K562 (cell line): Measurements from ENCODE around the gene PRPH2. TPM values are rescaled to one million over a fixed set of nuclear protein-coding genes. Genes with fewer than 3 reads are reported as not detected.
A peak's percentile ranks its signal among the peaks of the same experiment; 100 is the strongest.

Experiments
- ATAC-seq: fragments of 200-7000 bp; cut with Tn5 transposase; 3 replicates; pipeline ENCODE4 v1.9.1; 2020; ENCODE audit warnings: moderate library complexity
- BruUV-seq: library from RNA; stranded (reverse); fragments of 400-500 nt; replicated peaks from 2 replicates; lab custom pipeline; 2021; lab: Mats Ljungman, UMichigan
- CTCF ChIA-PET: fragments of 300-600 bp; formaldehyde crosslinking; extraction: SDS; loops from one replicate; lab custom pipeline; 2021; ENCODE audit warnings: low intra/inter-chr PET ratio; lab: Yijun Ruan, JAX
- POLR2A ChIA-PET: fragments of 300-600, 350-650 bp; sonication (Branson Sonifier 250); formaldehyde crosslinking; extraction: SDS; loops from one replicate; lab custom pipeline; 2021; ENCODE audit warnings: antibody characterized with exemption, inconsistent platforms; lab: Yijun Ruan, JAX
- DNase-seq, 4 experiments: peaks; one replicate each; pipeline versions ENCODE4 v3.0.0 to v3.0.0-alpha.2; 2011 to 2018; ENCODE audit warnings: low spot score in 3 of 4, mixed read lengths in 3 of 4; ENCODE audit errors: extremely low read depth in 1 of 4
- FAIRE-seq: peaks from 2 replicates; lab custom pipeline; 2011; peaks lifted over from hg19 to GRCh38; lab: Jason Lieb, UNC
- H2AFZ ChIP-seq: 2 replicates; pipeline ENCODE4 v1.6.0; 2011; ENCODE audit warnings: low read depth, low read length, control low read depth, inconsistent platforms
- H3K27ac ChIP-seq: fragments of 200-600 bp; 3 replicates; pipeline ENCODE4 v1.8.0; 2011; ENCODE audit warnings: low read depth, mild to moderate bottlenecking, control low read depth, inconsistent platforms, low read length, moderate library complexity, mixed read lengths; ENCODE audit errors: extremely low read depth
- H3K27me3 ChIP-seq, 2 experiments: fragments of 300-600 bp in 1 of 2; 2 replicates in 1 of 2; 3 replicates in 1 of 2; pipeline versions ENCODE4 v1.6.0 to v1.8.0; 2011; ENCODE audit warnings: inconsistent platforms in 2 of 2, low read length in 2 of 2, mild to moderate bottlenecking in 1 of 2, mixed read lengths in 1 of 2, moderate library complexity in 1 of 2; ENCODE audit not compliant: control insufficient read depth in 2 of 2, insufficient read depth in 2 of 2
- H3K36me3 ChIP-seq: fragments of 300-600 bp; 3 replicates; pipeline ENCODE4 v1.8.0; 2011; ENCODE audit warnings: mild to moderate bottlenecking, low read length, inconsistent platforms; ENCODE audit not compliant: control insufficient read depth, insufficient read depth
- H3K4me1 ChIP-seq, 2 experiments: fragments of 200-600 bp in 1 of 2; replicated peaks in 1 of 2; 2 replicates in 1 of 2; 3 replicates in 1 of 2; pipeline versions ENCODE4 v1.5.1 to v1.8.0; 2011; ENCODE audit warnings: inconsistent platforms in 2 of 2, low read length in 2 of 2, mild to moderate bottlenecking in 1 of 2, mixed read lengths in 1 of 2, moderate library complexity in 1 of 2; ENCODE audit not compliant: control insufficient read depth in 2 of 2, insufficient read depth in 2 of 2
- H3K4me2 ChIP-seq: 2 replicates; pipeline ENCODE4 v1.6.1; 2011; ENCODE audit warnings: low read length, control low read depth, inconsistent platforms, mixed read lengths; ENCODE audit not compliant: insufficient read depth
- H3K4me3 ChIP-seq: fragments of 200-600 bp; sonication (generic), shearing (Covaris generic); 2 replicates; pipeline ENCODE4 v1.5.1; 2016; ENCODE audit warnings: control low read depth, inconsistent platforms
- H3K79me2 ChIP-seq: fragments of 200-600 bp; 3 replicates; pipeline ENCODE4 v1.8.0; 2011; ENCODE audit warnings: low read length, inconsistent platforms; ENCODE audit not compliant: control insufficient read depth, insufficient read depth
- H3K9ac ChIP-seq, 2 experiments: 2 replicates each; pipeline versions ENCODE4 v1.6.0 to v1.6.1; 2011; ENCODE audit warnings: low read depth in 2 of 2, low read length in 2 of 2, control low read depth in 1 of 2, inconsistent platforms in 1 of 2, mild to moderate bottlenecking in 1 of 2, mixed read lengths in 1 of 2; ENCODE audit not compliant: insufficient read depth in 1 of 2
- H3K9me1 ChIP-seq: one replicate; pipeline ENCODE4 v1.6.0; 2011; ENCODE audit warnings: inconsistent platforms, mild to moderate bottlenecking, low read length, moderate library complexity; ENCODE audit not compliant: control insufficient read depth, insufficient read depth
- H3K9me3 ChIP-seq: replicated peaks from 2 replicates; pipeline ENCODE4 v1.5.1; 2011; ENCODE audit warnings: low read depth, low read length, inconsistent platforms; ENCODE audit not compliant: control insufficient read depth, insufficient read depth
- H4K20me1 ChIP-seq: replicated peaks from 2 replicates; pipeline ENCODE4 v1.6.1; 2011; ENCODE audit warnings: low read length, inconsistent platforms, mixed read lengths; ENCODE audit not compliant: control insufficient read depth, insufficient read depth
- CBFA2T2 ChIP-seq: fragments of 450-650 bp; conservative IDR thresholded peaks from 2 replicates; pipeline ENCODE4 v1.6.1; 2017; ENCODE audit warnings: mild to moderate bottlenecking
- ESRRA ChIP-seq: fragments of 450-650 bp; IDR thresholded peaks from 2 replicates; pipeline ENCODE4 v1.6.1; 2014; ENCODE audit warnings: low read depth, mild to moderate bottlenecking, moderate library complexity, borderline replicate concordance
- JUND ChIP-seq, 2 experiments: IDR thresholded peaks; 2 replicates in 1 of 2; 3 replicates in 1 of 2; pipeline ENCODE4 v1.6.1; 2011; ENCODE audit warnings: borderline replicate concordance in 2 of 2, low read depth in 2 of 2, low read length in 2 of 2, improper control_type of control experiment in 1 of 2, missing biosample characterization in 1 of 2, missing genetic modification characterization in 1 of 2, missing genetic modification reagents in 1 of 2
- TRIM24 ChIP-seq, 2 experiments: fragments of 450-650 bp; IDR thresholded peaks; 2 replicates each; pipeline ENCODE4 v1.6.1; 2016
- ZNF121 ChIP-seq: sonication (generic); formaldehyde crosslinking; conservative IDR thresholded peaks from 2 replicates; pipeline ENCODE4 v1.8.0; 2022; ENCODE audit warnings: missing genetic modification reagents
- WGBS: fragments of 100-300 bp; shearing (Covaris generic); methylation state at CpG from one replicate; pipeline ENCODE4 v1.1.6; 2016; ENCODE audit warnings: low coverage, mixed read lengths; ENCODE audit not compliant: insufficient coverage; ENCODE audit errors: missing lambda C conversion rate; 5-methylcytosine and 5-hydroxymethylcytosine counted together
- in situ Hi-C: fragments of 300-500 bp; cut with MboI; formaldehyde crosslinking; loops from 4 replicates; pipeline ENCODE4 v1.15.0; 2018; ENCODE audit warnings: inconsistent platforms, mixed read lengths
- intact Hi-C: fragments of 100-400 bp; cut with micrococcal nuclease; formaldehyde crosslinking; loops from 2 replicates; pipeline ENCODE4 v1.14.2; 2022
- polyA plus RNA-seq, 8 experiments: library from polyadenylated mRNA; depleted of rRNA in 4 of 8; stranded (reverse) in 5 of 8; unstranded in 3 of 8; fragments of >200 nt; fragmentation: Nextera tagmentation in 2 of 8; fragmentation: Illumina TruSeq in 1 of 8; extraction: Ambion mirVana in 2 of 8; extraction: Trizol in 1 of 8; gene quantifications; 2 replicates each; pipeline versions ENCODE4 v1.2.1 to v1.2.3, GENCODE V29; 2011 to 2014; ENCODE audit warnings: inconsistent platforms in 1 of 8, missing spikeins in 1 of 8
- total RNA-seq, 7 experiments: library from RNA; depleted of rRNA in 6 of 7; stranded (reverse); fragments of >200 nt in 6 of 7; fragmentation: Illumina TruSeq in 2 of 7; extraction: Trizol in 2 of 7; gene quantifications; 2 replicates each; pipeline versions ENCODE4 v1.2.1 to v1.2.3, GENCODE V29; 2011 to 2021; ENCODE audit warnings: low replicate concordance in 1 of 7
- TF ChIP-seq, protein P1 (sequence below): sonication (generic); formaldehyde crosslinking; IDR thresholded peaks from 2 replicates; pipeline ENCODE4 v1.9.0; 2022; ENCODE audit warnings: mild to moderate bottlenecking, missing genetic modification reagents
- TF ChIP-seq, protein P2 (sequence below): fragments of 150-350 bp; conservative IDR thresholded peaks from 2 replicates; pipeline ENCODE4 v1.6.1; 2014; ENCODE audit warnings: low read length
- TF ChIP-seq, protein P3 (sequence below), 2 experiments: fragments of 450-650 bp; IDR thresholded peaks; 2 replicates each; pipeline ENCODE4 v1.6.1; 2016; ENCODE audit warnings: mild to moderate bottlenecking in 2 of 2, borderline replicate concordance in 1 of 2, low read depth in 1 of 2, moderate library complexity in 1 of 2

PRPH2 gene
- total and polyA plus RNA-seq, 9 of the 15 experiments (the other 6 are each of a cell fraction or from before 2014, with no cell fraction given), result 0.03 to 0.11 (median 0.03) TPM; not detected in 5

DNA sequence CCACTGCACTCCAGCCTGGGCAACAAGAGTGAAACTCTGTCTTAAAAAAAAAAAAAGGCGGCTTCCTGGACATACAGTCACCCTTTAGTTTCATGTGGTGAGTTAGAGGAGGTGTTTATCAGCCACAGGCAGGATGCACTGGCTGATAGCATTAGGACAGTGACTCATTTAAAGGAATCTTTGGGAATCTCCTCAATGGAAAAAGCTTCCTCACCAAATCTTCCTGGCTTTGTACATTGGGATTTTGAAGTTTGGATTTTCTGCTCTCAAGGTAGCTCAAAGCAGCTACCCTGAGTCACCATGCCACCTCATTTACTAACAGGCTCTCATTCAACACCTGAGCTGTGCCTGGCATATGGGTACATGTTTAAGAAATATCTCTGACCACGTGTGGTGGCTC, 20.2 kb downstream of the PRPH2 start (continued):
- TF ChIP-seq, protein P1, sequence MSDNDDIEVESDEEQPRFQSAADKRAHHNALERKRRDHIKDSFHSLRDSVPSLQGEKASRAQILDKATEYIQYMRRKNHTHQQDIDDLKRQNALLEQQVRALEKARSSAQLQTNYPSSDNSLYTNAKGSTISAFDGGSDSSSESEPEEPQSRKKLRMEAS, result no peak
- TF ChIP-seq ESRRA (peak; percentile 43; the same call in 1 of the 2 replicates), JUND (IDR thresholded peaks at IDR 0.05; ENCODE audit: borderline replicate concordance, low read depth, low read length) (peak; percentile 92), JUND (tag; IDR thresholded peaks at IDR 0.05; ENCODE audit: borderline replicate concordance, low read depth, low read length) (peak; percentile 91; the same call in 2 of the 3 replicates), TRIM24 (IDR thresholded peaks at IDR 0.05) (0 out of 4 replicates have a peak, but pooled peaks of 1 of the 2 experiments have one; percentile 48)

DNA sequence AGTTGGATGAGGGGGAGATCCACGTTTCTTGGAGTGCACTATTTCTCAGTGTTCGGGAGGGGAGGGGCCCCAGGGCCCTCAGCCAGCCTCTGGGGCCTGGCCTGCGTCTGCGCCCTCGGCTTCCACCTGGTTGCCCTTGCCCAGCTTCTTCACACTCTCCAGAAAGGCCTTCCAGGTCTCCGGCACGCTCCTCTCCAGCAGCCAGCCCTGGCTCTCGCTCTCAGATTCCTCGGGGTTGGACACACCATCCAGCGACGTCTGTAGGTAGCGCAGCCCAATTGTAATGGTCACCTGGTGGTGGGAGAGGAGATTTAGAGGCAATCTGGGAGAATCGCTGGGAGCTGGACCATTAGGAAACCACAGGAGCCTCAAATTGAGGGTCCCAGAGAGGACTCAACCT, 24.2 kb downstream of the PRPH2 start:
- Histone ChIP-seq H3K79me2 (no peaks in the 10 kb centered on the region), H3K9me3 (no peaks in the 10 kb centered on the region), H3K4me3 (no peak overlapping the region), H3K36me3 (peaks cover 9% of the 10 kb centered on the region; the same call in 1 of the 3 replicates), H2AFZ (no peak overlapping the region), H3K27ac (no peak overlapping the region), H3K9me1 (no peaks in the 10 kb centered on the region), H3K4me2 (no peak overlapping the region), H3K27me3 (no peaks in the 10 kb centered on the region), H4K20me1 (0 out of 2 replicates have a peak, but pooled peaks cover 4% of the 10 kb centered on the region), H3K4me1 (peaks cover 4 to 6% of the 10 kb centered on the region in 2 experiments; a peak in 4 of 5 replicates), H3K9ac (peak overlapping the region in 1 of 2 experiments; percentile 14; a peak in 2 of 4 replicates)
- DNase-seq (no peak), FAIRE-seq (no peak), ATAC-seq (peak; percentile 60)
- CTCF ChIA-PET, result interaction anchor here (0.5 kb wide), 1 partner anchor 29 kb away, joined by 3 read pairs; no protein-coding TSS in a partner anchor
- 50% methylated on average over 13 of the region's 13 CpGs for WGBS
- intact Hi-C loops, result no loop called here
- POLR2A ChIA-PET, result interaction anchor here (0.8 to 1.2 kb wide), 2 partner anchors 27 to 59 kb away, joined by 4 read pairs; no protein-coding TSS in a partner anchor
- BruUV-seq, result no TSS peak
- in situ Hi-C loops, result no loop called here
- TF ChIP-seq, protein P2, sequence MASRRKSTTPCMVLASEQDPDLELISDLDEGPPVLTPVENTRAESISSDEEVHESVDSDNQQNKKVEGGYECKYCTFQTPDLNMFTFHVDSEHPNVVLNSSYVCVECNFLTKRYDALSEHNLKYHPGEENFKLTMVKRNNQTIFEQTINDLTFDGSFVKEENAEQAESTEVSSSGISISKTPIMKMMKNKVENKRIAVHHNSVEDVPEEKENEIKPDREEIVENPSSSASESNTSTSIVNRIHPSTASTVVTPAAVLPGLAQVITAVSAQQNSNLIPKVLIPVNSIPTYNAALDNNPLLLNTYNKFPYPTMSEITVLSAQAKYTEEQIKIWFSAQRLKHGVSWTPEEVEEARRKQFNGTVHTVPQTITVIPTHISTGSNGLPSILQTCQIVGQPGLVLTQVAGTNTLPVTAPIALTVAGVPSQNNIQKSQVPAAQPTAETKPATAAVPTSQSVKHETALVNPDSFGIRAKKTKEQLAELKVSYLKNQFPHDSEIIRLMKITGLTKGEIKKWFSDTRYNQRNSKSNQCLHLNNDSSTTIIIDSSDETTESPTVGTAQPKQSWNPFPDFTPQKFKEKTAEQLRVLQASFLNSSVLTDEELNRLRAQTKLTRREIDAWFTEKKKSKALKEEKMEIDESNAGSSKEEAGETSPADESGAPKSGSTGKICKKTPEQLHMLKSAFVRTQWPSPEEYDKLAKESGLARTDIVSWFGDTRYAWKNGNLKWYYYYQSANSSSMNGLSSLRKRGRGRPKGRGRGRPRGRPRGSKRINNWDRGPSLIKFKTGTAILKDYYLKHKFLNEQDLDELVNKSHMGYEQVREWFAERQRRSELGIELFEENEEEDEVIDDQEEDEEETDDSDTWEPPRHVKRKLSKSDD, result no peak
- no peak for TF ChIP-seq ZNF121
- TF ChIP-seq, protein P3, sequence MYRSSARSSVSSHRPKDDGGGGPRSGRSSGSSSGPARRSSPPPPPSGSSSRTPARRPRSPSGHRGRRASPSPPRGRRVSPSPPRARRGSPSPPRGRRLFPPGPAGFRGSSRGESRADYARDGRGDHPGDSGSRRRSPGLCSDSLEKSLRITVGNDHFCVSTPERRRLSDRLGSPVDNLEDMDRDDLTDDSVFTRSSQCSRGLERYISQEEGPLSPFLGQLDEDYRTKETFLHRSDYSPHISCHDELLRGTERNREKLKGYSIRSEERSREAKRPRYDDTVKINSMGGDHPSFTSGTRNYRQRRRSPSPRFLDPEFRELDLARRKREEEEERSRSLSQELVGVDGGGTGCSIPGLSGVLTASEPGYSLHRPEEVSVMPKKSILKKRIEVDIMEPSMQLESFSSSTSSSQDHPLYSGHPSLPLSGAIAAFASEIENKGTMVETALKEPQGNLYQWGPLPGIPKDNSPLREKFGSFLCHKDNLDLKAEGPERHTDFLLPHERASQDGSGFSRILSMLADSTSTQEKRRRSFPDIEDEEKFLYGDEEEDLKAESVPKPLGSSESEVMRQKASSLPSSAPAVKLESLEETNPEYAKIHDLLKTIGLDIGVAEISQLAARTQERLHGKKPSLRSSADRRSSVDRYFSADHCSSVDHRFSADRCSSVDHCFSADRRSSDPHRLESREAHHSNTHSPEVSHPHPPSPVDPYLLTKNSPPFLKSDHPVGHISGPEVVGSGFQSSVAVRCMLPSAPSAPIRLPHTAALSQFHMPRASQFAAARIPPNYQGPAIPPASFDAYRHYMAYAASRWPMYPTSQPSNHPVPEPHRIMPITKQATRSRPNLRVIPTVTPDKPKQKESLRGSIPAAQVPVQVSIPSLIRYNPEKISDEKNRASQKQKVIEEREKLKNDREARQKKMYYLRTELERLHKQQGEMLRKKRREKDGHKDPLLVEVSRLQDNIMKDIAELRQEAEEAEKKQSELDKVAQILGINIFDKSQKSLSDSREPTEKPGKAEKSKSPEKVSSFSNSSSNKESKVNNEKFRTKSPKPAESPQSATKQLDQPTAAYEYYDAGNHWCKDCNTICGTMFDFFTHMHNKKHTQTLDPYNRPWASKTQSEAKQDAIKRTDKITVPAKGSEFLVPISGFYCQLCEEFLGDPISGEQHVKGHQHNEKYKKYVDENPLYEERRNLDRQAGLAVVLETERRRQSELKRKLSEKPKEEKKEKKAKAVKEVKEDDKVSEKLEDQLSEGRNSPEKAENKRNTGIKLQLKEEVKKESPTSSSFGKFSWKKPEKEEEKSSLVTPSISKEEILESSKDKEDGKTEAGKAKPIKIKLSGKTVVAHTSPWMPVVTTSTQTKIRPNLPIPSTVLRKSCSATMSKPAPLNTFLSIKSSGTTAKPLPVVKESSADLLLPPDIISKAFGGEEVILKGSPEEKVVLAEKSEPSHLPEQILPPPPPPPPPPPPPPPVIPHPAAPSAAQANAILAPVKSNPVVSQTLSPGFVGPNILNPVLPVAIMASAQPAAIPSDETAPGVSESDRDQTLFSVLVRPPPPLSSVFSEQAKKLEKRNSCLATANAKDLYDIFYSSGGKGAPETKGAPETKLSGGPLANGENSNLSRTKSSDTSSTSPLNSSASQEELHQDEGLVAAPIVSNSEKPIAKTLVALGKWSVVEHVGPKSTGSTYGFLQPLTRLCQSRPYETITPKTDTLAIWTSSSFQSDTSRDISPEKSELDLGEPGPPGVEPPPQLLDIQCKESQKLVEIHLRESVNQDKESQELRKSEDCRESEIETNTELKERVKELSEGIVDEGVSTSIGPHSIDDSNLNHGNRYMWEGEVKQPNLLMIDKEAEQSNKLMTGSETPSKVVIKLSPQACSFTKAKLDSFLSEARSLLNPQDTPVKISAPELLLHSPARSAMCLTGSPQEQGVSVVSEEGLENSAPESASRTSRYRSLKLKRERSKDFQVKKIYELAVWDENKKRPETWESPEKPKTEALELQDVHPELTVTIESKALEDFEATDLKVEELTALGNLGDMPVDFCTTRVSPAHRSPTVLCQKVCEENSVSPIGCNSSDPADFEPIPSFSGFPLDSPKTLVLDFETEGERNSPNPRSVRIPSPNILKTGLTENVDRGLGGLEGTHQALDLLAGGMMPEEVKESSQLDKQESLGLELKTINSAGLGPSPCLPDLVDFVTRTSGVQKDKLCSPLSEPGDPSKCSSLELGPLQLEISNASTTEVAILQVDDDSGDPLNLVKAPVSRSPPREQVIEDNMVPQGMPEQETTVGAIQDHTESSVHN (IDR thresholded peaks at IDR 0.05; ENCODE audit: borderline replicate concordance in 1 of 2, low read depth in 1 of 2), result no peak
- no peak for TF ChIP-seq CBFA2T2
